GM19467 (cell line): ENCODE measurements around the gene NPIPB8.
"Not testable (repeated sequence)": the region's sequence is repeated elsewhere in the genome, so short reads cannot be mapped to it uniquely, and the experiment has no call there.

Experiments
- ATAC-seq: cut with Tn5 transposase; IDR thresholded peaks from one replicate; pipeline ENCODE4 v1.9.1; 2021; ENCODE audit warnings: mild to moderate bottlenecking, moderate library complexity; ENCODE audit not compliant: unreplicated experiment

Gene NPIPB8

GRCh38 chr16:28623172-28623711 lies 14.6 kb upstream of the NPIPB8 start:
- ATAC-seq = no peak

GRCh38 chr16:28630905-28631304 lies 7.0 kb upstream of the NPIPB8 start:
- not testable (repeated sequence) for ATAC-seq

GRCh38 chr16:28636093-28636823 lies 1.6 kb upstream of the NPIPB8 start:
- not testable (repeated sequence) for ATAC-seq

- ATAC-seq = not testable (repeated sequence)
These were observed 494 bp downstream of the NPIPB8 start for GRCh38 chr16:28638359-28638758.

GRCh38 chr16:28639959-28640358 lies 2.1 kb downstream of the NPIPB8 start:
- ATAC-seq = not testable (repeated sequence)

- ATAC-seq = not testable (repeated sequence)
These were observed 28.4 kb downstream of the NPIPB8 start for GRCh38 chr16:28666264-28666663.

GRCh38 chr16:28667480-28667879 lies 29.6 kb downstream of the NPIPB8 start:
- ATAC-seq = not testable (repeated sequence)

- not testable (repeated sequence) for ATAC-seq
These were observed 30.3 kb downstream of the NPIPB8 start for GRCh38 chr16:28668199-28668598.

GRCh38 chr16:28688327-28688952 lies 50.6 kb downstream of the NPIPB8 start:
- not testable (repeated sequence) for ATAC-seq

GRCh38 chr16:28689425-28689824 lies 51.6 kb downstream of the NPIPB8 start:
- ATAC-seq = not testable (repeated sequence)

GRCh38 chr16:28691722-28692121 lies 53.9 kb downstream of the NPIPB8 start:
- not testable (repeated sequence) for ATAC-seq

- not testable (repeated sequence) for ATAC-seq
These were observed 55.5 kb downstream of the NPIPB8 start for GRCh38 chr16:28693257-28693950.

- ATAC-seq = not testable (repeated sequence)
These were observed 61.9 kb downstream of the NPIPB8 start for GRCh38 chr16:28699792-28700191.

GRCh38 chr16:28700349-28700748 lies 62.5 kb downstream of the NPIPB8 start:
- not testable (repeated sequence) for ATAC-seq

- not testable (repeated sequence) for ATAC-seq
These were observed 63.5 kb downstream of the NPIPB8 start for GRCh38 chr16:28701384-28701783.

GRCh38 chr16:28704246-28704645 lies 66.4 kb downstream of the NPIPB8 start:
- ATAC-seq = not testable (repeated sequence)
